GM12875 (cell line): ENCODE measurements around the gene SIN3B.

Source experiments
- H3K4me3 ChIP-seq: one replicate; pipeline ENCODE4 v1.5.1; 2011; ENCODE audit warnings: low read depth, low read length, control low read depth
- TF ChIP-seq, protein P1 (sequence below): IDR thresholded peaks from 2 replicates; pipeline ENCODE4 v1.5.1; 2011; ENCODE audit warnings: low read depth, mild to moderate bottlenecking, control low read depth, inconsistent platforms, low read length, moderate library complexity, borderline replicate concordance; ENCODE audit not compliant: insufficient read depth

The SIN3B gene

DNA sequence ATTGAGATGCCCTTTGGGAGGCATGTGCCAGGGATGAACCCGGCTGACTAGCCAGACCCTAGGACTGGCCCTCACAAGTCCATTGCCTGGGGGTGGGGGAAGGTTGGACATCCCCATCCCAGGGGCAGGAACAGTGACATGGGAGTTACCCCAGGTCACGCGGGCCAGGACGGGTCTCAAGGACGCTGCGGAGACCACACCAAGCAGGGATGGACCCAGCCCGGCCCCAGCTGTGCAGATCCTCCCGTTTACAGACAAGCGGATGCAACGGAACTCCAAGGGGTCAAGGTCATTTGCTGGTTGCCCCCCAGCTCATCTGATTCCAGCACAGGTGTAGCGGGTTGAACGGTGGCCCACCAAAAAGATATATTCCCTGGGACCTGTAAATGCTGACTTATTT lies 79.6 kb downstream of the SIN3B start:
- TF ChIP-seq, protein P1, sequence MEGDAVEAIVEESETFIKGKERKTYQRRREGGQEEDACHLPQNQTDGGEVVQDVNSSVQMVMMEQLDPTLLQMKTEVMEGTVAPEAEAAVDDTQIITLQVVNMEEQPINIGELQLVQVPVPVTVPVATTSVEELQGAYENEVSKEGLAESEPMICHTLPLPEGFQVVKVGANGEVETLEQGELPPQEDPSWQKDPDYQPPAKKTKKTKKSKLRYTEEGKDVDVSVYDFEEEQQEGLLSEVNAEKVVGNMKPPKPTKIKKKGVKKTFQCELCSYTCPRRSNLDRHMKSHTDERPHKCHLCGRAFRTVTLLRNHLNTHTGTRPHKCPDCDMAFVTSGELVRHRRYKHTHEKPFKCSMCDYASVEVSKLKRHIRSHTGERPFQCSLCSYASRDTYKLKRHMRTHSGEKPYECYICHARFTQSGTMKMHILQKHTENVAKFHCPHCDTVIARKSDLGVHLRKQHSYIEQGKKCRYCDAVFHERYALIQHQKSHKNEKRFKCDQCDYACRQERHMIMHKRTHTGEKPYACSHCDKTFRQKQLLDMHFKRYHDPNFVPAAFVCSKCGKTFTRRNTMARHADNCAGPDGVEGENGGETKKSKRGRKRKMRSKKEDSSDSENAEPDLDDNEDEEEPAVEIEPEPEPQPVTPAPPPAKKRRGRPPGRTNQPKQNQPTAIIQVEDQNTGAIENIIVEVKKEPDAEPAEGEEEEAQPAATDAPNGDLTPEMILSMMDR = no peak

DNA sequence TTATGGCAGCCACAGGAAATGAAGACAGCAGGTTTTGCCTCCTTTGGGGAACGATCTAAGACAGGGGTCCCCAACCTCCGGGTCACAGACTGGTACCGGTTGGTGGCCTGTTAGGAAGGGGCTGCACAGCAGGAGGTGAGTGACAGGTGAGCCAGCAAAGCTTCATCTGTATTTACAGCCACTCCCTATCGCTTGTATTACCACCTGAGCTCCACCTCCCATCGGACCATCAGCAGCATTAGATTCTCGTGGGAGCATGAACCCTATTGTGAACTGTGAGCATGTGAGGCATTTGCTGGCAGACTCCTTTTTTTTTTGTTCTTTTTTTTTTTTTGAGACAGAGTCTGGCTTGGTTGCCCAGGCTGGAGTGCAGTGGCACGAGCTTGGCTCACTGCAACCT lies 81.8 kb downstream of the SIN3B start:
- H3K4me3 ChIP-seq = no peak overlapping the region
- TF ChIP-seq, protein P1 = no peak

More for the DNA sequence above, 79.6 kb downstream of the SIN3B start:
- H3K4me3 ChIP-seq = no peak overlapping the region

DNA sequence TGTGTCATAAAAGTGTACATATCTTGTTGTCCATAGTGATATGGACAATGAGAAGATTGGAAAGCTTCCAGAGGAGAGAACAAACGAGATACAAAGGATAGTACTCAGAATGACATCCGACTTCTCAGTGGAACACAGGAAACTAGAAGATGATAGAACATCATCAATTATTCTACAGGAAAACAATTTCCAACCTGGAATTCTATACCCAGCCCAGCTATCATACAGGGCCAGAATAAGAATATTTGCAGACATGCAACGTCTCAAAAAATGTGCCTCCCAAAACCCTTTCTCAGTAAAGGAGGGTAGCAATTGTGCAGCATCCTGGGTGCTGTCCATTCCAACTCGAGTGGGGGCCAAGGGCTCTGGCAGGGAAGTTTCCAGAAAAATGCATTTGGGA lies 83.6 kb downstream of the SIN3B start:
- TF ChIP-seq, protein P1 = no peak
- no peak overlapping the region for H3K4me3 ChIP-seq

DNA sequence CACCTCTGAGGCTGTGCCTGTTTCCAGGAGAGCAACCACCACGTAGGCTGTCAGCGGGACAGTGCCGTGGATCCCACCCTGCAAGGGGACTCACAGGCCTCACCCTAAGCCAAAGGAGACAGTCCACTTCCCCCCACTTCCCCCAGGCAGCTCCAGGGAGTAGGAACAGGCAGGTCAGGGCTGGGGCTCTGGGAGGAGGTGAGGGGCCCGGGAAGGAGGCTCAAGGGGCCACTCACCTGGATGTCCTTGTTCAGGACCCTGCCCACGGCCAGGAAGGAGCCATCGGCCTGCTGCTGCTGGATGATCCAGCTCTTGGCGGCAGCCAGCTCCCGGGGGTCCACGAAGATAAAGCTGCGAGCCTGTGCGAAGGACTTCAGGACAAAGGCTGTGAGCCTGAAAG lies 85.2 kb downstream of the SIN3B start:
- TF ChIP-seq, protein P1 = no peak
- no peak overlapping the region for H3K4me3 ChIP-seq

DNA sequence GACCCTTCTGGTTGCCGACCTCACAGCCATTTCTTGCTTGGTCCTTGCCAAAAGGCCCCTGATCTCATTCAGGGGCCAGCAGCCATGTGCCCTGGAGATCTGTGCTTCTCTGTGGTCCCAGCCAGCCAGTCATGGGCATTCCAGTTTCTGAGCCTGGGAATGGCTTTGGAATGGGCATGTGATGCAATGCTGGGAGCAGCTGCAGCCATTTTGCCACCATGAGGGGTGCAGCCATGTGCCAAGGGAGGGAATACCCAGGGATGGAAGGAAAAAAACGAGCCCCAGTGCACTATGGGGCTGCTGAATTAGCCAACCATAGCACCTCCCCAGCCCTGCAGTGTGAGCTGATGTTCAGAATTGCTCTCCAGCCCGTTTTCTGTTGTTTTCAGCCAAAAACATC lies 85.9 kb downstream of the SIN3B start:
- no peak overlapping the region for H3K4me3 ChIP-seq
- TF ChIP-seq, protein P1 = no peak

DNA sequence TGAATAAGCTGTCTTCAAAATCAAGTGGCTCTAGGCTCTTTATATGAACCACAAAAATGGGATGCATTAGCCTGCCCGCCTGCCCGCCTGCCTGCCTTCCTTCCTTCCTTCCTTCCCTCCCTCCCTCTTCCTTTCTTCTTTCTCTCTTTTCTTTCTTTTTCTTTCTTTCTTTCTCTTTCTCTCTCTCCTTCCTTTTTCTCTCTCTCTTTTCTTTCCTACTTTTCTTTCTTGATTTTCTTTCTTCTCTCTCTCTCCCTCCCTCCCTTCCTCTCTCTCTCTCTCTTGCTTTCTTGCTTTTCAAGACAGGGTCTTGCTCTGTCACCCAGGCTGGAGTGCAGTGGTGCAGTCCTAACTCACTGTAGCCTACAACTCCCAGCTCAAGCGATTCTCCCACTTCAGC lies 86.5 kb downstream of the SIN3B start:
- no peak overlapping the region for H3K4me3 ChIP-seq
- TF ChIP-seq, protein P1 = no peak

DNA sequence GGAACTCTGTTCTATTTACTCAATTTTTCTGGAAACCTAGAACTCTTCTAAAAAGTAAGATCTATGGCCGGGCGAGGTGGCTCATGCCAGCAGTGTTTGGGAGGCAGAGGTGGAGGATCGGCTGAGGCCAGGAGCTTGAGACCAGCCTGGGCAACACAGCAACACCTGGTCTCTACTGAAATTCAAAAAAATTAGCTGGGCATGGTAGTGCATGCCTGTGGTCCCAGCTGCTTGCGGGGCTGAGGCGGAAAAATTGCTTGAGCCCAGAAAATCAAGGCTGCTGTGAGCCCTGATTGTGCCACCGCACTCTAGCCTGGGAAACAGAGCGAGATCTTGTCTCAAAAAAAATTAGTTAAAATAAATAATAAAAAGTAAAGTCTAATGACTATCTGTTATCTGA lies 88.2 kb downstream of the SIN3B start:
- TF ChIP-seq, protein P1 = no peak

More for the DNA sequence above, 88.2 kb downstream of the SIN3B start:
- no peak overlapping the region for H3K4me3 ChIP-seq
